HL-60/S4 treated with phorbol 12-myristate 13-acetate at 8.2 ng/mL for 4 days and 3 days (cell line): ENCODE measurements around the gene LRP5.

Source experiments
- in situ Hi-C: fragments of 300-500 bp; cut with MboI; formaldehyde crosslinking; loops from 2 replicates; pipeline ENCODE4 v1.15.0; 2022; ENCODE audit warnings: low sequenced_read_pairs

LRP5 gene

DNA sequence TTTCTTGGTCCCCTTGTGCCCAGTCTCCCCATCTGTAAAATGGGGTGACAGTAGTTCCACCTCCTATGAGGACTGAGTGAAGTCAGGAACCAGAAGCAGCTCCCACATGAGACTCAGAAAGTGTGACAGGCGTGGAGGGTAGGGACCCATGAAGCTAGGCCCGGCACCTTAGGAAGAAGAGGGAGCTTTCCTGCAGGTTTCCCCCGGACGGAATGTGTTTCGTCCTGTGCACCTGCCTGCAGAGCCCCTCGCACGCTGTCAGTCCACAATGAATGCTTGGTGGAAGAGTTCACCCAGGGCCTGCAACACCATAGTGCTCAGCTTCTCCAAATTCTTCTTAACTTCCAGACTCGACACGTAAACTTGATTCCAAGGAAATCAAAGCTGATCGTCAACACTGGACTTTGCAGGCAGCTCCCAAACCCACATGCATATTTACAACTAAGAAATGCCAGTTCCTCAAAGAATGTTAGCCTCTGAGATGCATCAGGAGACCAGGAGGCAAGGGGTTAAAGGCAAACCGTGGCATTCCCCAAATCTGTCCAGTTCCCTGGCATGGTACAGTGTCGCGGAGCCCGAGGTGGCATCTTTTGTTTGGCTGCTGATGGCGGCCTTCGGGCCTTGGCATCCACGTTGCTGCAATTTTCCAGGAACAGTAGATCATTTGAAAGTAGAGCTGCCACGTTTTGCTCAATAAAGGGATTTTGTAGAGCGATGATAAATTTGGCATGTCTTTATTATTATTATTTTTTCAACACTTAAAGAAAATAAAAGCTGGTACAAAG is 15.4 kb downstream of the LRP5 start:
- in situ Hi-C loops = no loop called here

DNA sequence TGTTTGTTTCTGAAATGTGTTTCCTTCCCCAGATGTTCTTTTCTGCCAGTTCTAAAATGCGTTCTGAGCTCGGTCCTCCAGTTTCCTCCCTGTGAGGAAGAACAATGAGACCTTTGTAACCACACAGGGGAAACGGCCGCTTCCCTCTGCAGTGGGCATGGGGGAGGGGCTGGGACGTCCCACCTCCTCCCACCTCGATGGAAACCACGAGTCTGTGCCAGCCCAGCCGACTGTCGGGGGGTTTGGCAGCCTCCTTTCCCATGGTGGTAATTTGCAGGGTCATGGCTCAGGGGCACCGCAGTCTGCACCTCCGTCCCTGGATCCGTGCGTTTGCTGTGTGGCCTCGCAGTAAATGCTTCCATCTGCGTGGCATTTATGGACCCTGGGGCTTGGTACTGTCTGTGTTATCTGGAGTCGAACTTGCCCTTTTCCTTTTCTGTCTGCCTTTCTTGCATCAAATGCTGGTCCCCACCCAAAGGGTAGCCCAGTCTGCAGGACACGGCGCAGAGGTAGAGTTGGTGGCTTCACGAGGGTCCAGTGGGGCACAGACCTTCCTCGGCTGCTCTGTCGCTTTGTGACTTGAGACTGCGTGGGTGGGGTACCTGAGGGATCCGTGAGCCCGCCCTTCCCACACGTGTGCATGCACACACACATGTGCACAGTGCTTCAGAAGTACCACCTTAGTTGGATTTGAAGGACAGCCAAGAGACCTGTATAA is 16.1 kb downstream of the LRP5 start:
- in situ Hi-C loops = no loop called here

- in situ Hi-C loops = no loop called here
Measured at GRCh38 chr11:68329536-68329935, 17.1 kb downstream of the LRP5 start.

DNA sequence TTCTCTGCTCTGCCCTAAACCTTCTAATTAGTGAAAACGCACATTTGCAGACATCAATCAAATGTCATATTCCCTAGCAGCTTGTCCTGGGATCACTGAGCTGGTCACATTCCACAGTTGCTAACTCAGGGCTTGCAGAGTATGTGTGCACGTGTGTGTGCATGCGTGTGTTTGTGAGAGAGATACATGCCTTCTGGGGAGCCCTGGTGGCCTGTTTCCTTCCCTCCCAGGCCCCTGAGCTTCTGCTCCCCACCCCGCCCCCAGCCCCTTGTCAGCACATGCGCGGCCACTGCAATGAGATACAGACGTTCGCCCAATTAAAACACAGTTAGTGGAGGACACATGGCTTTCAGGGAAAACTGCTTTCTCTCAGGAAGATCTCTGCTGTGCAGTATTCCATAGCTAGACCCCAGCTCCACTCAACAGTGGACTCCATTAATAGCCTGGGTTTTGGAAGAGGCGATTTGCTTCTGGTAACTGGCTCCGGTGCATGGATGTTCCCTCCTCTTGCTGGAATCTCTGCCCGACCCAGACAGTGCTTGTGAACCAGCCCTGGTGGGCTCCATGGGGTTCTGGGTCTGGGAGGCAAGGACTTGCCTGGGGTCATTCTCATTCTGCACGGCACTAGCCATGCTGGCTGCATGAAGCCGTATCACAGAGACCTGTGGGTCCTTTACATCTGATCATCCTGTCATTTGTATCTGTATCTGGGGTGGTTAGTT is 17.7 kb downstream of the LRP5 start:
- in situ Hi-C loops = no loop called here

GRCh38 chr11:68330700-68331337 is 18.4 kb downstream of the LRP5 start:
- in situ Hi-C loops = no loop called here

- in situ Hi-C loops = no loop called here
Measured at GRCh38 chr11:68331338-68331947, 19.1 kb downstream of the LRP5 start.

- in situ Hi-C loops = no loop called here
Measured at GRCh38 chr11:68332186-68332585, 19.8 kb downstream of the LRP5 start.

GRCh38 chr11:68333173-68333572 is 20.8 kb downstream of the LRP5 start:
- in situ Hi-C loops = no loop called here

DNA sequence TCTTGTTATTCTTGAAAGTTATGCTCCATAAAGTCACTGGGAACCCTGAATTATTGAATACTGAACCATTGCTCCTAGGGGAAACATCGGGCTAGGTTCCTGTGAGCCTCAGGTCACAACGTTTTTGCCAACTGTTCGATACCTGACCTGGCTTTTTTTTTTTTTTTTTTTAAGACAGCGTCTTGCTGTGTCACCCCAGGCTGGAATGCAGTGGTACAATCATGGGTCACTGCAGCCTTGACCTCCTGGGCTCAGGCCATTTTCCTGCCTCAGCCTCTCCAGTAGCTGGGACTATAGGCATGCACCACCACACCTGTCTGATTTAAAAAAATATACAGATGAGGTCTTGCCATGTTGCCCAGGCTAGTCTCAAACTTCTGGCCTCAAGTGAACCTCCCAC is 22.5 kb downstream of the LRP5 start:
- in situ Hi-C loops = no loop called here

DNA sequence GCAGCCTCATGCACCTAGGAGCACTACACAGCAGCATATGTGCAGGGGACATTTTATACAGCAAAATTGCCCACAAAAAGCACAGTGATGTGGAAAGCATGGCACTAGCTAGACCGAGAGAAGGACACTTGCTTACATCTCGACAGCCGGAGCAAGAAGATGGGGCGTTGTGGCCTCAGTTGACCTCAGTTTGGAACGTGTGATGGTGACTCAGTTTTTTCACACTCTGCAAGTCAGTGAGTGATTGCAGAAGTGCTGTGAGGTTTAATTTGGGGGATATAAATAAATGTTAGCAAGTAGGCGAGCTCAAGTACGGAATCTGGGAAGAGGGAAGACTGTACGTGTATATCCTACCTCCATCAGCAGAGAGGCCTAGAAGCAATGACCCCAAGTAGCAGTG is 23.3 kb downstream of the LRP5 start:
- in situ Hi-C loops = no loop called here

- in situ Hi-C loops = no loop called here
Measured at GRCh38 chr11:68336716-68337115, 24.3 kb downstream of the LRP5 start.

- in situ Hi-C loops = no loop called here
Measured at GRCh38 chr11:68337399-68337835, 25.0 kb downstream of the LRP5 start.

DNA sequence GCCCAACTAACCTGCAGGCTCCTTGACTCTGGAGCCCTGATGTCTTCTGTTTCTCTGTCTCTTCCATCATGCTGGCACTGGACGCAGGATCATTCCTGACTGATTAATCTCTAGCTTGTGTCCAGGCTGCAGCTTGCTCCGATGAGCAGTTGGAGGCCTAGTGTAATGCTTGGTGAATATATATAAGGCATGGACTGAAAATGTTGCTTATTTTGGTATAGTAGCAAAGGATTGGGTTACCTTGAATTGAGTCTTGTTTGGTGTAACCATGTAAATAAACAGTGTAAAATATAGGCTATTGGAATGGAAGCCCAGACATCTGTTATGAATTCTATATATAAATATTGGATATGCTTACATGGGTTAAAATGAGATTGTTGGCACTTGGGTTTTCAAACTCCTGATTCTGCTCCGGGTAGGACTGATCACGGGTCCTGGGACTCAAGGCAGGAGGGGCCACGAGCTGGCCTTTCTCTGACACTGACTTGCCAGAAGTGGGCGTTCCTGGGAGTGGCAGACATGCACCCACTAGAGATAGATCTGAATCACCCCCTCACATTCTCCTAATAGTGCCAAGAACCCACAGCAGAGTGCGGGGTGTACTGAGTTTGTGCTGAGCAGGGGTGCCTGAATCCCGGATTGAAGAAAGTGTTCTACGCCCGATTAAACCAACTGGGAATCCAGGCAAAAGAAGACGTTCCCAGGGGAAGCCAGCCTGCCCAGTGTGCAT is 25.8 kb downstream of the LRP5 start:
- in situ Hi-C loops = no loop called here

DNA sequence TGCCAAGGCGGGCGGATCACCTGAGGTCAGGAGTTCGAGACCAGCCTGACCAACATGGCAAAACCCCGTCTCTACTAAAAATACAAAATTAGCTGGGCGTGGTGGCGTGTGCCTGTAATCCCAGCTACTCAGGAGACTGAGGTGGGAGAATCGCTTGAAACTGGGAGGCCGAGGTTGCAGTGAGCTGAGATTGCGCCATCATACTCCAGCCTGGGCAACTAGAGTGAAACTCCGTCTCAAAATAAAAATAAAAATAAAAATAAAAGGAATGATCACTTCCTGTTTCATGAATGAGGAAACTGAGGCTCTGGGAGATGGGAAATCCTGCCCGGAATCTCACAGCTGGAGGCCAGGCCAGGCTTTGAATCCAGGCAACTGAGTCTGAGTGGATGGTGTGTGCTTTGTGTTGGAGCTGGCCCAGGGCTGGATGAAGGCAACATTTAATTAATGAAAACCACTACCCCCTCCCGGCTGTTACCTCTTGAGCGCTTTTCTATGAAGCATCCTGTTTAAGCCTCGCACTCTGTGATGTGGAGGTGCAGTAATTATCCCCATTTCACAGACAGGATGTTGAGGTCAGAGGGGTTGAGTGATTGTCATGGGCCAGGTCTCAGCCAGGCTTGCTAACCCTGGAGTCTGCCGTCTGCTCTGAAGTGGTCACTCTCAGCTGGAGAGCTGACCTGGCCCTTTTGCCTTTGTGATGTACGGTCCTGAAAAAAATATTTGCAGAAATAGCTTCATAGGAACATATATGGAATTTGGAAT is 27.8 kb downstream of the LRP5 start:
- in situ Hi-C loops = no loop called here

GRCh38 chr11:68340784-68341556 is 28.6 kb downstream of the LRP5 start:
- in situ Hi-C loops = no loop called here

DNA sequence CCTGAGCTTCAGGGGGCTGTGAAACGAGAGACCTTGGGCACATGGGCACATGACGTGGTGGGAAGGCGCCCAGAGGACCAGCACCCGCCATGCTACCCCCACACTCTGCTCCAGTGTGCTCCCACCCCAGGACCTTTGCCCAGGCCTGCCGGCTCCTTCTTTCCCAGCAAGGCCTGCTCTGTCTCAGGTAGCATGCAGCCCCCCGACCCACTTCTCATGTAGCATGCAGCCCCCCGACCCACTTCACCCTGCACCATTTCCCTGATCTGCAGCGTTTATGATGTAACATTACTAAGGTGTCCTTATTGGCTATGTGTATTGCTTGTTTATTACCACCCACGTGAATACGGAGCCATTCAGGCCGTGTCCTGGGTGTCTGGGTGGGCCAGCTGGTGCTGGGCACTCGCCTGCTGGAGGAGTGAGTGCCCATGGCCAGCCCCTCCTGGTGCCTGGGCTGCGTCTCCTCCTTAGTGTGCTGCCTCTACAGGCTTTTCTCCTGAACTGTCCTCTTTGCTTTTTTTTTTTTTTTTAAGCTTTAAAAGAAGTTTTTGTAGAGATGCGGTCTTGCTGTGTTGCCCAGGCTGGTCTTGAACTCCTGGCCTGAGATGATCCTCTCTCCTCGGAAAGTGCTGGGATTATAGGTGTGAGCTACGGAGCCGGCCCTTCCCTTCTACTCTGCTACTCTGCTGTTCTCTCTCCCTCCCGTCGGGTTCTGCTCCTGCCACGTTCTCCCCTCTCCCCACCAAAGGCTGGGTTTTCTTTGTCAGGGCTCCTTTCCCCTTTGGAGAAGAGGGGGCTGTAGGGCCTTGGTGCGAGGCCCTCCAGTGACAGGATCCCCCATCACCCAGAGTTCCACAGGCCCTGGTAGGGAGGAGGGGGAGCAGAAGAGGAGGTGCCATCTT is 29.4 kb downstream of the LRP5 start:
- in situ Hi-C loops = no loop called here

GRCh38 chr11:68342459-68343158 is 30.2 kb downstream of the LRP5 start:
- in situ Hi-C loops = no loop called here
